GM18858 (cell line): ENCODE measurements around the gene ZNF865.

Experiments
- ATAC-seq: cut with Tn5 transposase; IDR thresholded peaks from one replicate; pipeline ENCODE4 v1.9.1; 2021; ENCODE audit not compliant: unreplicated experiment

The ZNF865 gene

DNA sequence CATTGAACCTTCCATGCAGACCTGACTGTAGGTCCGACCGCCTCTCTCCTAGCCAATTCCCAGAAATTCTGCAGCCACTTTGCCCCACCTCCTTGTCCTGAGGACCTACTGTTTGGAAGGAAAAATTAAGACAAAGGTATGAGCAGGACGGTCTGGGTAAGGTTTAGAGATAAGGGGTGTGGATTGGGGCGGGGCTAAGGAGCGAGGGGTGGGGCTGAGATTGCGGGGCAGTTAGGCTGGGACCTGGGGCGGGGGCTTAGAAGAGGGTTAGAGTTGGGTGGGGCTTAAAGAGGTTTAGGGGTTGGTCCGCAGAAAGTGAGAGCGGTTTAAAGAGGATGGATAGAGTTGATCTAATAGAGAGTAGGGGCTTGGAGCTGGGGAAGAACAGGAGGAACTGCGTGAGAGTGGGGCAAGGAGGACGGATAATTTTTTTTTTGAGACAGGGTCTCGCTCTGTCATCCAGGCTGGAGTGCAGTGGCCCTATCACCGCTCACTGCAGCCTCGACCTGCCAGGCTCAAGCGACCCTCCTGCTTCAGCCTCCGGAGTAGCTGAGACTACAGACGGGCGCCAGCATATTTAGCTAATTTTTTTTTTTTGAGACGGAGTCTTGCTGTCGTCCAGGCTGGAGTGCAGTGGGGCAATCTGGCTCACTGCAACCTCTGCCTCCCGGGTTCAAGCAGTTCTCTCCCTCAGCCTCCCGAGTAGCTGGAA is 1.7 kb upstream of the ZNF865 start:
- ATAC-seq, result no peak

DNA sequence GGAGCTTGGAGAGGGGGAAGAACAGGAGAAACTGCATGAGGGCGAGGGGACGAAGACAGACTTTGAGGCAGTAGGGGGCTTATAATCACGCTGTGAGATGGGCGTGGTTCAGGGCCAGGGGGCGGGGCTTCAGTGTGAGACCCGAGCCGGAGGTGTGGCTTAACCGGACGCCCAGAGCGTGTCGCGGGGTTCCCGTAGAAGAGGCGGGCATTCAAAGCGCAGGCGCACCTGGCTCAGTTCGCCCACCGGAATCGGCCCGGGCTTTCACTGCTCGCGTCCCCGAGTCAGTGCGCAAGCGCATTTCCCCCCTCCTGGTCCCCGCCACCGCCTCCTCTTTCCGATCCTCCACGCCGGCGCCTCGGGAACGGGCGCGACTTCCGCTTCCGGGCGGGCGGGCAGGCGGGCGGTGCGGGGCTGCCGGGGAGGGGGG is 225 bp upstream of the ZNF865 start:
- peak; percentile 50 for ATAC-seq

DNA sequence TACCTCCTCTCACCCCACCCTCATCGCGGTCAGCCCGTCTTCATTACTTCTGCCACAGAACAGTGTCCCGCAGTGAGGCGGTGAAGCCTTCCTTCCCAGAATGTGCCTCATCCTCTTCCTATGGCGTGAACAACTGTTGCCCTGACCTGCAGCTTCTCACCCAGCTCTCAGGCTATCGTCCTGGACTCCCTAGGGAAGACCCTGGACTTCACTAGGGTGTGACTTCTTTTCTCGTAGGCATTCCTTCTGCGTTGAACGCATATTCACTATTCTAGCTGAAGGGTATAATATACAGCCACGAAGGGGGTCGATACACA is 982 bp downstream of the ZNF865 start:
- ATAC-seq, result no peak

DNA sequence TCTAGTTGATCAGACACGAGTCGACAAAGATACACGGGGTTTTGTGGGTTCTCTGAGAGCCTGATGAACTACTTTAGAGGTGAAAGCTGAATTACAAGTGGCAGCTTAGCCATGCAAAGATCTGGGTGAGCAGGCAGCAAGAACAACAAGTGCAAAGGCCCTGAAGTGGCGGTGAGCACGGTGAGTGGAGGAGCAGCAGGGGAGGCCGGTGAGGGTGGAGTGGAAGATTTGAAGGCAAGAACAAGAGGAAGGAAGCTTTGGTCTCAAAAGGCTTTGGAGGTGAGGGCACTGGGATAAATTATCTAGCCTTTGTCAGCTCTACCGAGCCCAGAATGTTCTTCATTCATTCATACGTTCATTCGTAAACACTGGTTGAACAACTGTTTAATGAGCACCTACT is 1.4 kb downstream of the ZNF865 start:
- no peak for ATAC-seq

GRCh38 chr19:55609326-55609725 is 3.9 kb downstream of the ZNF865 start:
- no peak for ATAC-seq

GRCh38 chr19:55611300-55611982 is 6.0 kb downstream of the ZNF865 start:
- no peak for ATAC-seq

DNA sequence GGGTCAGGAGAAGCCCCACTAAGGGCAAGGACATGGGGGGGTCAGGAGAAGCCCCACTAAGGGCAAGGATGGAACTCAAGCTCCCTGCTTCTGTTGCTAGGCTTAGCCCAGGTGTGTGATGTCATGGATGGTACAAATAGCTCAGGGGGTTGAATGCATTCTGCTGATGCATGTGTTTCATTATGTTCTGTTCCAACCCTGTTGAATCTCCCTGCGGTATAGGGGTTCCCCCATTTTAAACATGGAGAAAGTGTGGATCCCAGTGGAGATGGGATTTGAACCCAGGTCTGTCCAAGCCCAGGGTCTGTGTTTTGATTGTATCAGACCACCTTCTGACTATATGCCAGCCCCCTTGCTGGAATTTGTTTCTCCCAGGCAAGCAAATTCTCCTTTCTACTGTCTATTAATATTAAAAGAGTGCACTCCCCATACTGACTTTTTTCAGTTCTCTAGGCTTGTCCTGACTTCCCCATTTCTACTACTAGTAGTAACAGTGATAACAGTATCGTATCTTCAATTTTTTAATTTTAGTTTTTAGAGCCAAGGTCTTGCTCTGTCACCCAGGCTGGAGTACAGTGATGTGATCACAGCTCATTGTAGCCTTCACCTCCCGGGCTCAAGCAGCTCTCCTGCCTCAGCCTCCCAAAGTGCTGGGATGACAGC is 6.7 kb downstream of the ZNF865 start:
- no peak for ATAC-seq

DNA sequence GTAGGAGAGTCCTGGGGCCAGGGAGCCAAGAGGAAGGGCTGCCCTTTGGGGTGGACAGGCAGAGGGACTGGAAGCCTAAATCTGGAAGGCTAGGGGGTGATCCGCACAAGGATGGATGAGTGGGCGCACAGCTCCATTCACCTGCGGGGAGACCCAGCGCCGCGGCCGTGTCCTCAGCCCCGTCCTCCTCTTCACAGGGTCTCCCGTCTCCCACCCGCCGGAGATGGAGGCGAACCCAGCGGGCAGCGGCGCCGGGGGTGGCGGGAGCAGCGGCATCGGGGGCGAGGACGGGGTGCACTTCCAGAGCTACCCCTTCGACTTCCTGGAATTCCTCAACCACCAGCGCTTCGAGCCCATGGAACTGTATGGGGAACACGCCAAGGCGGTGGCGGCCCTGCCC is 7.9 kb downstream of the ZNF865 start:
- no peak for ATAC-seq

- no peak for ATAC-seq
Measured at GRCh38 chr19:55613930-55614710, 8.7 kb downstream of the ZNF865 start.

DNA sequence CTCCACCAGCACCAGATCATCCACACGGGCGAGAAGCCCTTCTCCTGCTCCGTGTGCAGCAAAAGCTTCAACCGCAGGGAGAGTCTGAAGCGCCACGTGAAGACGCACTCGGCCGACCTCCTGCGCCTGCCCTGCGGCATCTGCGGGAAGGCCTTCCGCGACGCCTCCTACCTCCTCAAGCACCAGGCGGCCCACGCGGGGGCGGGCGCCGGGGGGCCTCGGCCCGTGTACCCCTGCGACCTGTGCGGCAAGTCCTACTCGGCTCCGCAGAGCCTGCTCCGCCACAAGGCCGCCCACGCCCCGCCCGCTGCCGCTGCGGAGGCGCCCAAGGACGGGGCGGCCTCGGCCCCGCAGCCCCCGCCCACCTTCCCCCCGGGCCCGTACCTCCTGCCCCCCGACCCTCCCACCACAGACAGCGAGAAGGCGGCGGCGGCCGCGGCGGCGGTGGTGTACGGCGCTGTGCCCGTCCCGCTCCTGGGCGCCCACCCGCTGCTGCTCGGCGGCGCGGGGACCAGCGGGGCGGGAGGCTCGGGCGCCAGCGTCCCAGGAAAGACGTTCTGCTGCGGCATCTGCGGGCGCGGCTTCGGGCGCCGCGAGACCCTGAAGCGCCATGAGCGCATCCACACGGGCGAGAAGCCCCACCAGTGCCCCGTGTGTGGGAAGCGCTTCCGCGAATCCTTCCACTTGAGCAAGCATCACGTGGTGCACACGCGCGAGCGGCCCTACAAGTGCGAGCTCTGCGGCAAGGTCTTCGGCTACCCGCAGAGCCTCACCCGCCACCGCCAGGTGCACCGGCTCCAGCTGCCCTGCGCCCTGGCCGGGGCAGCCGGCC is 9.5 kb downstream of the ZNF865 start:
- ATAC-seq, result no peak

- ATAC-seq, result no peak
Measured at GRCh38 chr19:55615543-55616394, 10.3 kb downstream of the ZNF865 start.

GRCh38 chr19:55616395-55616875 is 11.0 kb downstream of the ZNF865 start:
- no peak for ATAC-seq

DNA sequence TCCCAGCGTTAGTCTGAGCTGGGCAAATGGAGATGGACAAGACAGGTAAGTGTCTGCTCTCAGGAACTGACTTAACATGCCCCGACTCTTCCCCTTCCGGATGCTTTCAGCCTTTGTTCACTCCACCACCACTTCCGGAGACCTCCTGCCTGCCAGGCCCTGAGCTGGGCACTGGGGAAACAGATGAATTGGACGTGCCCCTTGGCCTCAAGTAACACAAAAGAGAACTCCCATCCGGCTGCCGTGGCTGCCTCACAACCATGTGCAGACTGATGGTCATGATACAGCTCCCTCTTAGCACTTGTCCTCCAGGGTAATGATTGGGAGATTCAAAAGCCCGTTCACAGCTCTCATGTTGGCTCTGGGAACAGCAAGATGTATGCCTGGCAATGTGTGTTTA is 12.0 kb downstream of the ZNF865 start:
- no peak for ATAC-seq

GRCh38 chr19:55618426-55618825 is 13.0 kb downstream of the ZNF865 start:
- no peak for ATAC-seq

DNA sequence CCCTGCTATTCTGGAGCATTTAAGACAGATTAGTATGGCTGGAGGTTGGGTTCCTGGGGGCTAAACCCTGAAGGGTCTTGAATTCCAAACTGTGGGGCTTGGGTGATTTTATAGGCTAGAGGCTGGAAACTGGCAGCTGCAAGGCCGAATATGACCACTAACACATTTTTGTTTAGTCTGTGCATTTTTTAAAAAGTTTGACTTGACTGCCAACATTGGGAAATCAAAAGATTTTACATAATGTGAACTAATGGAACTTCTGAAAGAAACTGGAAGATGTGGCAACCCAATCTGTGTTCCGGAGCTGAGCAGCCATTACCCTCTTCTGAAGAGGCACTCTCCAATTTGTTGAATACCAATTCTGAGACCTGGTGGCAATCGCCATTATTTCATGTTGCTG is 13.8 kb downstream of the ZNF865 start:
- no peak for ATAC-seq

GRCh38 chr19:55620410-55621204 is 15.2 kb downstream of the ZNF865 start:
- ATAC-seq, result no peak

DNA sequence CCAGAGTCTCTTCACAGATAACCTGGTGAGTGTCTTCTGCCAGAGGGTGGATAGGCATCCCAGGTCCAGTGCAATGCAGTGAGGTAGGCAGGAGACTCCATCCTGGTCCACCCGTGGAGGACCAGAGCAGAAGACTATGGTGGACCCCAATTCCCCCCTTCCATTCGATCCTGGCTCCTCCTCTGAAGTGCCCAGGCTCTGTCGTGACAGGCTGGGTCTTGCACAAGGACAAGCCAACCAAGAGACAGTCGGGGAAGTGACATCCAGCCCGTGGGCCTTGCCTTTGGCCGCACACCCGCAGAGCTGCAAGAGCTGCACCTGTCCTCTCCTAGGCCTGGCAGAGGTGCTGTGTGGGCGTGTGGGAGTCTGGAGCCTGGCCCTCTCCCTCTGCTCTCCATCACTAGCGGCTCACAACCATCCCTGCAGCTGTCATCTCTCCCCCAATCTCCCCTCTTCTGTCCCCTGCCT is 15.8 kb downstream of the ZNF865 start:
- ATAC-seq, result no peak

DNA sequence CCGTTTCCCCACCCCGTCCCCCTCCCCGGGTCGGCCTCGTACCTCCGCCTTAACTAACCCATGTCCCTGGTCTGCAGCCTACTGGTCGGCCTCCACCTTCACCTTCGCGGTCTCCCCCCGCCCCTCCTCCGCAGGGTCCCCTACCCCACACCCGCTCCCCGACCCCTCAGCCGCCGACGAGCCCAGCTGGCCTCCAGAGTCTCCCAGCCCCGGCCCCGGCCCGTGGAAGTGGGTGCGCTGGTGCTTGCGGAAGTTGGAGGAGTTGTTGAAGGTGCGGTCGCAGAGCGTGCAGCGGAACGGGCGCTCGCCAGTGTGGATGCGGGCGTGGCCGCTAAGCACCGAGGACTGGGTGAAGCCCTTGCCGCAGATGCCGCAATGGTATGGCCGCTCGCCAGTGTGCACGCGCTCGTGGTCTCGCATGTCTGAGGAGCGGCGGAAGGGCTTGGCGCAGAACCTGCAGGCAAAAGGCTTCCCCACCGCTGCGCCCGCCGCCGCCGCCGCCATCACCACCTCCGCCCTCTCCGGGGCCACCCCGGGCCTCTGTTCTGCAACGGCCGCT is 16.3 kb downstream of the ZNF865 start:
- ATAC-seq, result no peak
